Pancreas (tissue), 10 donors: ENCODE measurements around the gene KIAA1671. TPM values are rescaled to one million over a fixed set of nuclear protein-coding genes. Genes with fewer than 3 reads are reported as not detected.

Experiments used
- ATAC-seq, 4 donors: fragments of 200-7000 bp; cut with Tn5 transposase; one replicate each; pipeline versions ENCODE4 v1.8.0 to v1.9.1; 2020; ENCODE audit warnings: mild to moderate bottlenecking in 4 of 4, moderate library complexity in 4 of 4
- DNase-seq, 6 donors: peaks; one replicate each; pipeline ENCODE4 v3.0.0-alpha.2; 2020
- FAIRE-seq: peaks from 2 replicates; lab custom pipeline; 2012; peaks lifted over from hg19 to GRCh38; lab: Jason Lieb, UNC
- H3K27ac ChIP-seq, 4 donors: fragments of 200-600 bp; sonication (generic); 1 replicate in 3 of 4; 2 replicates in 1 of 4; pipeline versions ENCODE4 v1.5.0 to v1.8.0; 2020
- H3K27me3 ChIP-seq, 4 donors: fragments of 200-600 bp; one replicate each; pipeline ENCODE4 v1.8.0; 2021
- H3K36me3 ChIP-seq, 3 donors: fragments of 200-600 bp; sonication (generic) in 1 of 3; one replicate each; pipeline versions ENCODE4 v1.5.0 to v1.8.0; 2020 to 2021
- H3K4me1 ChIP-seq, 3 donors: fragments of 200-600 bp; one replicate each; pipeline ENCODE4 v1.8.0; 2021
- H3K4me3 ChIP-seq, 4 donors: fragments of 200-600 bp; sonication (generic) in 2 of 4; one replicate each; pipeline versions ENCODE4 v1.5.0 to v1.8.0; 2020 to 2021
- H3K9me3 ChIP-seq, 4 donors: fragments of 200-600 bp; one replicate each; pipeline ENCODE4 v1.8.0; 2021
- CTCF ChIP-seq, 4 donors: fragments of 200-600 bp; sonication (generic) in 3 of 4; IDR thresholded peaks; one replicate each; pipeline versions ENCODE4 v1.5.0 to v1.8.0; 2021; ENCODE audit warnings: antibody characterized with exemption in 4 of 4
- WGBS, 2 donors: extraction: QIAGEN DNeasy Blood & Tissue Kit; methylation state at CpG; one replicate each; pipeline ENCODE4 v1.1.7; 2013; 5-methylcytosine and 5-hydroxymethylcytosine counted together
- intact Hi-C, 3 donors: fragments of 100-400 bp; cut with DNase I; formaldehyde crosslinking; loops; one replicate each; pipeline versions ENCODE4 v1.11.1 to v1.14.2; 2022
- polyA plus RNA-seq, 2 donors: library from polyadenylated mRNA; stranded (reverse); fragments of 200-250 nt; gene quantifications; one replicate each; pipeline ENCODE4 v1.2.3, GENCODE V29; 2013
- total RNA-seq, 6 donors: library from RNA; stranded (reverse); fragmentation: NEBNext Ultra II Directional in 4 of 6; extraction: Animal tissue kit (Norgen Biotek cat#: 25700) in 4 of 6; gene quantifications; one replicate each; pipeline versions ENCODE4 v1.2.1 to v1.2.4, GENCODE V29; 2021 to 2023
- donor health status: healthy with polysubstance abuse.
- donor health status: DM: no; HTN: no; CAD: no; lungs with moderate emphysema.
- donor health status: DM: no; HTN: no; CAD: no.
- donor health status: control.
- donor health status: control.
- donor health status: Bipolar disorder and iron deficiency.
- donor health status: DM: yes; HTN: yes; CAD: no.
- donor health status: DM: no; HTN: no; CAD: no.
- donor health status: DM: no; HTN: no; CAD: no.
- donor health status: DM: yes; HTN: yes; CAD: no.

The KIAA1671 gene
- total and polyA plus RNA-seq, 8 donors, result 8.3 to 28.8 (median 19.0) TPM

GRCh38 chr22:24986816-24987215 is 34.3 kb downstream of the KIAA1671 start:
- Histone ChIP-seq H3K27ac (no peak overlapping the region), H3K9me3 (no peaks in the 10 kb centered on the region), H3K27me3 (no peaks in the 10 kb centered on the region), H3K36me3 (no peaks in the 10 kb centered on the region), H3K4me3 (no peak overlapping the region), H3K4me1 (no peaks in the 10 kb centered on the region)
- 85 to 88% methylated on average over 4 of the region's 4 CpGs for whole genome bisulfite sequencing, 2 donors
- no peak for ATAC-seq
- intact Hi-C loops, result no loop called here
- DNase-seq, result no peak
- no peak for FAIRE-seq
- no peak for TF ChIP-seq CTCF (IDR thresholded peaks at IDR 0.05)

- Histone ChIP-seq H3K9me3 (no peaks in the 10 kb centered on the region), H3K27me3 (no peaks in the 10 kb centered on the region), H3K4me1 (no peaks in the 10 kb centered on the region), H3K27ac (no peak overlapping the region), H3K4me3 (no peak overlapping the region), H3K36me3 (no peaks in the 10 kb centered on the region)
- WGBS, 2 donors, result 67 to 89% methylated on average over 2 of the region's 2 CpGs
- intact Hi-C loops, result no loop called here
- no peak for FAIRE-seq
- no peak for ATAC-seq
- no peak for DNase-seq
- TF ChIP-seq CTCF (IDR thresholded peaks at IDR 0.05), result no peak
These were observed 36.6 kb downstream of the KIAA1671 start for GRCh38 chr22:24989135-24989534.

GRCh38 chr22:24989541-24989951 is 37.0 kb downstream of the KIAA1671 start:
- TF ChIP-seq CTCF (IDR thresholded peaks at IDR 0.05), result no peak
- H3K27ac ChIP-seq, result no peak overlapping the region

GRCh38 chr22:24990344-24990905 is 37.9 kb downstream of the KIAA1671 start:
- Histone ChIP-seq H3K9me3 (no peaks in the 10 kb centered on the region), H3K27me3 (no peaks in the 10 kb centered on the region), H3K27ac (no peak overlapping the region), H3K4me1 (no peaks in the 10 kb centered on the region), H3K4me3 (no peak overlapping the region), H3K36me3 (no peaks in the 10 kb centered on the region)
- intact Hi-C loops, result no loop called here
- DNase-seq (no peak), FAIRE-seq (no peak), ATAC-seq (no peak)
- WGBS, 2 donors, result 89 to 92% methylated on average over 10 of the region's 10 CpGs
- TF ChIP-seq CTCF (IDR thresholded peaks at IDR 0.05), result no peak

More at GRCh38 chr22:24989541-24989951, 37.0 kb downstream of the KIAA1671 start:
- H3K36me3 ChIP-seq, result no peaks in the 10 kb centered on the region
- no peak for FAIRE-seq
- no peak for ATAC-seq
- H3K27me3 ChIP-seq, result no peaks in the 10 kb centered on the region
- 72 to 82% methylated on average over 5 of the region's 5 CpGs for WGBS, 2 donors
- DNase-seq, result no peak
- no peaks in the 10 kb centered on the region for H3K4me1 ChIP-seq
- H3K4me3 ChIP-seq, result no peak overlapping the region
- intact Hi-C loops, result no loop called here
- H3K9me3 ChIP-seq, result no peaks in the 10 kb centered on the region

GRCh38 chr22:24992946-24993345 is 40.4 kb downstream of the KIAA1671 start:
- no peaks in the 10 kb centered on the region for H3K9me3 ChIP-seq
- H3K4me1 ChIP-seq, result no peaks in the 10 kb centered on the region
- H3K4me3 ChIP-seq, result no peak overlapping the region
- DNase-seq (no peak), ATAC-seq (no peak), FAIRE-seq (no peak)
- H3K27me3 ChIP-seq, result no peaks in the 10 kb centered on the region
- no peak overlapping the region for H3K27ac ChIP-seq
- no peaks in the 10 kb centered on the region for H3K36me3 ChIP-seq
- no peak for TF ChIP-seq CTCF (IDR thresholded peaks at IDR 0.05)
- intact Hi-C loops, result no loop called here
- 88 to 92% methylated on average over 7 of the region's 7 CpGs for WGBS, 2 donors
